ENCODE data around the gene KLHL30.

GRCh38 chr2:238140040-238140439 lies 1.6 kb downstream of the KLHL30 start:
- no peak for TF ChIP-seq CTCF (IDR thresholded peaks at IDR 0.05)
- TF ChIP-seq POLR2A (IDR thresholded peaks at IDR 0.05), result no peak

All from heart left ventricle (tissue), 13 donors.